Hepatocyte (in vitro differentiated cells): Measurements from ENCODE around the gene HOXC11. TPM values are rescaled to one million over a fixed set of nuclear protein-coding genes. Genes with fewer than 3 reads are reported as not detected.

Experiments used
- DNase-seq: peaks from one replicate; pipeline ENCODE4 v3.0.0-alpha.2; 2016; ENCODE audit warnings: low spot score
- H2AFZ ChIP-seq: fragments of 200-600 bp; sonication (generic); 2 replicates; pipeline ENCODE4 v1.6.0; 2016; ENCODE audit warnings: antibody characterized with exemption, mild to moderate bottlenecking
- H3K27ac ChIP-seq: fragments of 200-600 bp; sonication (generic); 2 replicates; pipeline ENCODE4 v1.5.1; 2016; ENCODE audit warnings: mild to moderate bottlenecking
- H3K27me3 ChIP-seq: fragments of 200-600 bp; sonication (generic); 2 replicates; pipeline ENCODE4 v1.6.1; 2016
- H3K36me3 ChIP-seq: fragments of 200-600 bp; sonication (generic); replicated peaks from 2 replicates; pipeline ENCODE4 v1.5.1; 2016; ENCODE audit warnings: low read depth; ENCODE audit not compliant: insufficient read depth
- H3K4me1 ChIP-seq: fragments of 200-600 bp; sonication (generic); 2 replicates; pipeline ENCODE4 v1.5.1; 2016; ENCODE audit warnings: mild to moderate bottlenecking, moderate library complexity; ENCODE audit not compliant: insufficient read depth
- H3K4me2 ChIP-seq: fragments of 200-600 bp; sonication (generic); 2 replicates; pipeline ENCODE4 v1.6.0; 2016
- H3K4me3 ChIP-seq: fragments of 200-600 bp; sonication (generic); 2 replicates; pipeline ENCODE4 v1.5.1; 2016; ENCODE audit warnings: mild to moderate bottlenecking
- H3K79me2 ChIP-seq: fragments of 200-600 bp; sonication (generic); 2 replicates; pipeline ENCODE4 v1.6.0; 2017; ENCODE audit warnings: mild to moderate bottlenecking
- H3K9me2 ChIP-seq: fragments of 200-600 bp; sonication (generic); replicated peaks from 2 replicates; pipeline ENCODE4 v1.6.0; 2017; ENCODE audit warnings: mild to moderate bottlenecking; ENCODE audit not compliant: insufficient read depth
- H3K9me3 ChIP-seq: fragments of 200-600 bp; sonication (generic); 2 replicates; pipeline ENCODE4 v1.5.1; 2016; ENCODE audit warnings: low read depth, mild to moderate bottlenecking
- H4K20me1 ChIP-seq: fragments of 200-600 bp; sonication (generic); 2 replicates; pipeline ENCODE4 v1.6.0; 2016; ENCODE audit warnings: mild to moderate bottlenecking; ENCODE audit not compliant: insufficient read depth, poor library complexity, severe bottlenecking
- CTCF ChIP-seq: fragments of 200-600 bp; sonication (generic); IDR thresholded peaks from 2 replicates; pipeline ENCODE4 v1.5.1; 2016; ENCODE audit warnings: antibody characterized with exemption, mild to moderate bottlenecking; ENCODE audit not compliant: poor library complexity
- EZH2 ChIP-seq: fragments of 200-600 bp; sonication (generic); IDR thresholded peaks from 2 replicates; pipeline ENCODE4 v1.6.1; 2016; ENCODE audit warnings: antibody characterized with exemption, mild to moderate bottlenecking, borderline replicate concordance
- EZH2phosphoT487 ChIP-seq: fragments of 200-600 bp; sonication (generic); IDR thresholded peaks from one replicate; pipeline ENCODE4 v1.6.1; 2018; ENCODE audit warnings: antibody characterized with exemption, mild to moderate bottlenecking, low read depth, moderate library complexity; ENCODE audit not compliant: unreplicated experiment, severe bottlenecking
- WGBS: methylation state at CpG from one replicate; pipeline ENCODE4 v1.1.6; 2016; ENCODE audit warnings: low lambda C conversion rate; ENCODE audit errors: missing lambda C conversion rate; 5-methylcytosine and 5-hydroxymethylcytosine counted together
- polyA plus RNA-seq: library from polyadenylated mRNA; unstranded; fragments of >200 nt; fragmentation: Nextera tagmentation; extraction: Ambion mirVana; gene quantifications from 2 replicates; pipeline ENCODE4 v1.2.1, GENCODE V29; 2016
- total RNA-seq: library from RNA; depleted of rRNA; stranded (reverse); fragments of >200 nt; gene quantifications from 2 replicates; pipeline ENCODE4 v1.2.3, GENCODE V29; 2014

The HOXC11 gene
- total and polyA plus RNA-seq, 2 experiments from 2014 or later: 0.63 to 1.3 TPM

GRCh38 chr12:53956914-53957536 is 15.9 kb upstream of the HOXC11 start:
- no peaks in the 10 kb centered on the region for H3K79me2 ChIP-seq
- TF ChIP-seq EZH2phosphoT487 (no peak), EZH2 (no peak), CTCF (no peak)
- no peak overlapping the region for H3K27ac ChIP-seq
- DNase-seq: no peak
- no peak overlapping the region for H3K4me2 ChIP-seq
- no peaks in the 10 kb centered on the region for H4K20me1 ChIP-seq
- no peaks in the 10 kb centered on the region for H3K9me2 ChIP-seq
- 35% methylated on average over 11 of the region's 11 CpGs for WGBS
- no peaks in the 10 kb centered on the region for H3K4me1 ChIP-seq
- H3K9me3 ChIP-seq: no peaks in the 10 kb centered on the region
- H2AFZ ChIP-seq: no peak overlapping the region
- peaks cover 100% of the 10 kb centered on the region for H3K27me3 ChIP-seq
- H3K36me3 ChIP-seq: no peaks in the 10 kb centered on the region
- no peak overlapping the region for H3K4me3 ChIP-seq

GRCh38 chr12:53958128-53958527 is 14.8 kb upstream of the HOXC11 start:
- 48% methylated on average over 3 of the region's 3 CpGs for WGBS
- Histone ChIP-seq H3K4me3 (no peak overlapping the region), H3K36me3 (no peaks in the 10 kb centered on the region), H3K27ac (no peak overlapping the region), H3K79me2 (no peaks in the 10 kb centered on the region), H3K27me3 (peaks cover 100% of the 10 kb centered on the region), H2AFZ (no peak overlapping the region), H4K20me1 (no peaks in the 10 kb centered on the region), H3K4me2 (no peak overlapping the region), H3K4me1 (no peaks in the 10 kb centered on the region), H3K9me3 (no peaks in the 10 kb centered on the region), H3K9me2 (no peaks in the 10 kb centered on the region)
- DNase-seq: no peak
- TF ChIP-seq EZH2phosphoT487: no peak
- TF ChIP-seq CTCF: no peak
- TF ChIP-seq EZH2: no peak

- Histone ChIP-seq H3K9me2 (no peaks in the 10 kb centered on the region), H3K4me1 (no peaks in the 10 kb centered on the region), H3K36me3 (no peaks in the 10 kb centered on the region), H2AFZ (no peak overlapping the region), H3K79me2 (no peaks in the 10 kb centered on the region), H3K4me3 (no peak overlapping the region), H3K27me3 (peaks cover 100% of the 10 kb centered on the region), H3K9me3 (no peaks in the 10 kb centered on the region), H3K4me2 (no peak overlapping the region), H4K20me1 (no peaks in the 10 kb centered on the region), H3K27ac (no peak overlapping the region)
- no peak for TF ChIP-seq EZH2phosphoT487
- TF ChIP-seq EZH2: no peak
- no peak for TF ChIP-seq CTCF
- WGBS: 39% methylated on average over 4 of the region's 4 CpGs
- no peak for DNase-seq
These were observed 13.6 kb upstream of the HOXC11 start for GRCh38 chr12:53959314-53959713.
